ENCODE measurements around the gene PPP1R12B. TPM values are rescaled to one million over a fixed set of nuclear protein-coding genes. Genes with fewer than 3 reads are reported as not detected.
"Not testable (repeated sequence)": the region's sequence is repeated elsewhere in the genome, so short reads cannot be mapped to it uniquely, and the experiment has no call there.

The PPP1R12B gene
- total RNA-seq, 1 donor from 2014 or later: 2.4 TPM

DNA sequence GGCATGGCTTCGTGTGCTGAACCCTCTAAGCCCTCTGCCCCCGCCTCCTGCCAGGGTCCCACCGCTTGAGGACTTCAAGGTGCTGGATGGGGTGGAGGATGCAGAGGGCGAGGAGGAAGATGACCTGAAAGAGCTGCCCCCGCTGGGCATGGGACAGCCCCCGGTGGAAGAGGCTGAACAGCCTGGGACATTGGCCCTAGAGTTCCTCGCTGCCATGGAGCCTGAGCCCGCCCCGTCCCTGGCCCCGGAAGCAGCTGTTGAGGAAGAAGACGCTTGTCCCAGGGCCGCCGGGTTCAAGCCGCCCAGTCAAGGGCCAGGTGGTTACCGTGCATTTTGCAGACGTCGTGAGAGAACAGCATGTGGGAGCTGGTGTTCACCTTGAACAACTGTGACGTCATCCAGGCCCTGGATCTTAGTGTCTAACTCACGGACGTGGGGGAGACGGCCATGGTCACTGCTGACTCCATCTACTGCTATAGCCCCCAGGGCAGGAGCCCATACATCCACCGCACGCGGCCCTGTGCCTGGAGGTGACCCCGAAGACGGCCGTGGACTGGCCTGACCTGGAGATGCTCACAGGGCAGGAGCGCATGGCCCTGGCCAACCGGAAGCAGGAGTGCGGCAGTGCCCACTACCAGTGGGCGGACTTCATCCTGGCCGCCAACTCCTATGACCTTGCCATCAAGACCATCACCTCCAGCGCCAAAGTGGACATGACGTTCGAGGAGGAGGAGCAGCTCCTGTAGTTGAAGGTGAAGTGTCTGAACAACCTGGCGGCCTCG lies 90.1 kb downstream of the PPP1R12B start:
- DNase-seq (ENCODE audit: low read depth in 2 of 2): no peak

DNA sequence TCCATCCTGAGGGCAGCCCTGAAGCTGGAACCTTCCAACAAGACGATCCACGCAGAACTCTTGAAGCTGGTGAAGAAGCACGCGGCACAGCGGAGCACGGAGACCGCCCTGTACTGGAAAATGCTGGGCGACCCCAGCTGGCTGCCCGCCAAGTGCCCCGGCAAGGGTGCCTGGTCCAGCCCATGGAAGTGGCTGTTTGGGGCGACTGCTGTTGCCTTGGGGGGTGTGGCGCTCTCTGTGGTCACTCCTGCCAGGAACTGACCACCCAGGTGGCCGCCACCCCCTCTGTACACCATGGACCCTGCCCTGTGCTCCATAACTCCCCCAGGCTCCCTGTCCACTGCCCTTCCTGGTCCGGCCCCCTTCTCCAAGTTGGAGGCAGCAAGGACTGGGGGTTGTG lies 90.8 kb downstream of the PPP1R12B start:
- DNase-seq (ENCODE audit: low read depth in 2 of 2): no peak

GRCh38 chr1:202448140-202448539 lies 99.6 kb downstream of the PPP1R12B start:
- DNase-seq (ENCODE audit: low read depth in 2 of 2): not testable (repeated sequence)

DNA sequence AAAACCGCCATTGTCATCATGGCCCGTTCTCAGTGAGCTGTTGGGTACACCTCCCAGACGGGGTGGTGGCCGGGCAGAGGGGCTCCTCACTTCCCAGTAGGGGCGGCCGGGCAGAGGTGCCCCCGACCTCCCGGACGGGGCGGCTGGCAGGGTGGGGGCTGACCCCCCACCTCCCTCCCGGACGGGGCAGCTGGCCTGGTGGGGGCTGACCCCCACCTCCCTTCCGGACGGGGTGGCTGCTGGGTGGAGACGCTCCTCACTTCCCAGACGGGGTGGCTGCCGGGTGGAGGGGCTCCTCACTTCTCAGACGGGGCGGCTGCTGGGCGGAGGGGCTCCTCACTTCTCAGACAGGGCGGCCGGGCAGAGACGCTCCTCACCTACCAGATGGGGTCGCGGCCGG lies 103.1 kb downstream of the PPP1R12B start:
- DNase-seq (ENCODE audit: low read depth in 2 of 2): not testable (repeated sequence)

DNA sequence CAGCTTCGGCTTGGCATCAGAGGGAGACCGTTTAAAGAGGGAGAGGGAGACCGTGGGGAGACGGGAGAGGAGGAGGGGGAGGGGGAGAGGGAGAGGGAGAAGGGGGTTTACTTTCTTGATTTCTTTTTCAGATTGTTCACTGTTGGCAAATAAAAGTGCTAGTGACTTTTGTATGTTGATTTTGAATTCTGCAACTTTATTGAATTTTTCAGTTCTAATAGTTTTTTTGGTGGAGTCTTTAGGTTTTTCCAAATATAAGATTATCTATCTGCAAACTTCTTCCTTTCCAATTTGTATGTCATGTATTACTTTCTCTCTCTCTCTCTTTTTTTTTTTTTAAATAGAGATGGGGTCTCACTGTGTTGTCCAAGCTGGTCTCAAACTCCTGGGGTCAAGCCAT lies 104.0 kb downstream of the PPP1R12B start:
- no peak for DNase-seq (ENCODE audit: low read depth in 2 of 2)

DNA sequence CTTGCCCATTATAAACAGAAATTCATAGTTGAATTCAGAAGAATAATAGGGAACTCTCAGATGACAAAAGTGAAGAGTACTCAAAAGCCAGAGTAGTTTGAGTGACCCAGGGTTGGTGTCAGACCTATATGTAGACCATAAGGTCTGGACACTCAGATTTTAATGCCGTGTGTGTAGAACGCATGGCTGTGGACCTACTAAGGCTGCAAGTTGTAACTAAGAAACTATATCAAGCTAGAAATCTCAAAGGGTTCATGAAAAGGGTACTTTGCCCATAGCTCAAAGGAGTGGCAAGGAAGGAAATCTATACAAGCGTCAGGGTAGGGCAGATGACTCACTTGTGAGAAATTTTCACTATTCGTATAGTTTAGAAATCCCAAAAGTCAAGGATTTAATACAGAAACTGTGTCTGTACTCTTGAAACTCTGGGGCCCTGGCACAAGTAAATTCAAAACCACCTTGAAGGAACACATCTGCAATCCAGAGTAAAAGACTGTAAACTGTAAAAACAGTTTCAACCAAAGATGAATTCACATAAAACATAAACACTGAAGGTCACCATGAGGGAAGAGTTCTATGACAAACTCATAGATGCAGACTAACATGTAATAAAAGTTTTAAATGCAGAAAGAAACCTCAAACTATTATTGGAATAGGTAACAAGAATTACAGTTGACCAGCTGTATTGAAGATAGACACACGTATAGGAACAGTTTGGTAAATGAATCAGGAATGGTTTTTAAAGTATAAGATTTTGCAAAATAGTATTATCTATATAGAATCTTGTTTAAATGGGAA lies 108.1 kb downstream of the PPP1R12B start:
- DNase-seq (ENCODE audit: low read depth in 2 of 2): peak in 1 of 2 donors; percentile 41

GRCh38 chr1:202458651-202459050 lies 110.2 kb downstream of the PPP1R12B start:
- DNase-seq (ENCODE audit: low read depth in 2 of 2): not testable (repeated sequence)

DNA sequence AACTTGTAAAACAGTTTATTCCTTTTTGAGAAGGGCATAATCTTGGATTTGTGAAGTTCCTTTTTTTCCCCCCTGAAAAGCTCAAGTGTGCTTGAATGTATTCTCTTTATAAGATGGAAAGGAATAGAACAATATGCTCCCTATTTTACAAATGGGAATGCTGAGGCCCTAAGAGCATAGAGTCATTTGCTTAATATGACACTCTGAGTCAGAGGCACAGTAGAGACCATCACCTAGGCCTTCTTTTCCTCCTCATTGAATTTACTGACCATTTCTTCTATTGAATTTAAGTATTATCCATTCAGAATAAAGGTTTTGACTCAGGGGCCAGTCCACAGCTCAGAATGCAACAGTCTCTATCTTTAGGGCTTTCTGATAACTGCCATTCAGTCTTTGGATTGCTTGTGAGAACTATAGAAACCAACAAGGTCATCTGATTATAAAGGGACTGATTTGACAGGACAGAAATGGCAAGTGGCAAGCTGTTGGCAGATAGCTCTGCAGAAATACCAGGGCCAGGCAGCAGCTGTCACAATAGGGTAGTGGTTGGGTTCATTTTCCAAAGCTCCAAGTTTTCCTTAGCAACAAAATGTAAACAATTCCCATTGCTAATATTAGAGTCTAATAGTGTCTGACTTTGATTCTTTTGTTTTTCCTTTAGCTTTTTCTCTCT lies 111.1 kb downstream of the PPP1R12B start:
- peak; percentile 61 to 76 for DNase-seq (ENCODE audit: low read depth in 2 of 2)

DNA sequence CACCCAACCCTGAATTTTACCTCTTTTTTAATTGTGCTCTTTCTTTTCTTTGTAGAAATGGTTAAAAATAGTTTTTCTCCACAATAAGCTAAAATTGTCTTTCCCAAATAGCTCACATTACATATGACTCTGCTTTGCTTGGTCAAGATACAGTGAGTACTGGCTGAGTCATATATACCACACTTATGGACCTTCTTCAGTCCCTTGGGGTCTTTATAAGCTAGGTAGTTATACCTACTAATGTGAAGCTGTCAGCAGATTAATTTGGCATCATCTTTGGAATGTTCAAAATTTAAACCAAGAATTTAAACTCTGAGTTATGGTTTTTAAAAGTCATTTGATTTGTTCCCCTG lies 111.6 kb downstream of the PPP1R12B start:
- DNase-seq (ENCODE audit: low read depth in 2 of 2): peak in 1 of 2 donors; percentile 59

GRCh38 chr1:202462342-202463076 lies 114.0 kb downstream of the PPP1R12B start:
- no peak for DNase-seq (ENCODE audit: low read depth in 2 of 2)

GRCh38 chr1:202464153-202464742 lies 115.7 kb downstream of the PPP1R12B start:
- peak; percentile 46 to 73 for DNase-seq (ENCODE audit: low read depth in 2 of 2)

- peak in 1 of 2 donors; percentile 17 for DNase-seq (ENCODE audit: low read depth in 2 of 2)
Measured at GRCh38 chr1:202465644-202466270, 117.3 kb downstream of the PPP1R12B start.

- DNase-seq (ENCODE audit: low read depth in 2 of 2): peak in 1 of 2 donors; percentile 20
Measured at GRCh38 chr1:202466339-202466738, 117.8 kb downstream of the PPP1R12B start.

- not testable (repeated sequence) for DNase-seq (ENCODE audit: low read depth in 2 of 2)
Measured at GRCh38 chr1:202467381-202467780, 118.9 kb downstream of the PPP1R12B start.

- peak in 1 of 2 donors; percentile 6 for DNase-seq (ENCODE audit: low read depth in 2 of 2)
Measured at GRCh38 chr1:202468695-202469094, 120.2 kb downstream of the PPP1R12B start.

GRCh38 chr1:202469123-202469522 lies 120.6 kb downstream of the PPP1R12B start:
- DNase-seq (ENCODE audit: low read depth in 2 of 2): not testable (repeated sequence)

GRCh38 chr1:202471246-202471645 lies 122.7 kb downstream of the PPP1R12B start:
- no peak for DNase-seq (ENCODE audit: low read depth in 2 of 2)

DNA sequence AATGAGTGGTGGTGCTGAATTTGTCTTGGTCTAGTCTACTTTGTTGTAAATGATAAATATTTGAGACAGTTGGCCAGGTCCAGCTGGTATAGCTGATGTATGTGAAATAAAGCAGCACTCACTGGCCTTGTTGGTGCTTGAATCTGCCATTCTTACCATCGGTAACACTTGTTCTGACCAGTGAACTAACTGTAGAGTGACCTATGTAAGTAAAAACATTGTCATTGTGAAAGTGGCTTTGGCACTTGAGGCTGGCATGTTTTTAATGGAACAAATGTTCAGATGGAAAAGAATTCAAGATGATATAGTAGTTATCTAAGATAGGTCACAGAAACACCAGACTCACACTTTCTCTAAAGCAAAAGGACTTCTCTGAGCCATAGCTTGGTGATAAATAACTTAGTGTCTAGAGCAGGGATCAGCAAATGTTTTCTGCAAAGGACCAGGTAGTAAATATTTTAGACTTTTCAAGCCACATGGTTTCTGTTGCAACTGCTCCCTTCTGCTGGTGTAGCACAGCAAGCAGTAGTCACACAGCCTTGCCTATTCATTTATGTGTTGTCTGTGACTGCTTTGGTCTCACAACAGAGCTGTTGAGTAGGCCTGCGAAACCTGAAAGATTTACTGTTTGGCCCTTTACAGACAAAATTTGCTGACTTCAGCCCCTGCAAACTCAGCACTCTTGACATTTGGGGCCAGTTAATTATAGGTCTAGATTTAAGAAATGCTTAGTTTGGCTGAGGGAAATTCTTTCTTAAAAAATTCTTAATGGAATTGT lies 124.0 kb downstream of the PPP1R12B start:
- DNase-seq (ENCODE audit: low read depth in 2 of 2): not testable (repeated sequence)

GRCh38 chr1:202473266-202474045 lies 125.0 kb downstream of the PPP1R12B start:
- not testable (repeated sequence) for DNase-seq (ENCODE audit: low read depth in 2 of 2)
